SK-N-SH treated with all-trans-retinoic acid at 6 μM for 48 hours (cell line): ENCODE results near the gene UTF1.

Experiments used
- ISL1 ChIP-seq: fragments of 250-450 bp; sonication (Bioruptor Pico); IDR thresholded peaks from 2 replicates; pipeline ENCODE4 v2.1.2; 2022; ENCODE audit warnings: mild to moderate bottlenecking, moderate library complexity
- OSR1 ChIP-seq: fragments of 250-450 bp; sonication (Bioruptor Pico); IDR thresholded peaks from 2 replicates; pipeline ENCODE4 v1.8.0; 2022; ENCODE audit warnings: moderate library complexity, mild to moderate bottlenecking, inconsistent platforms
- ZFP3 ChIP-seq: fragments of 250-450 bp; sonication (Bioruptor Pico); IDR thresholded peaks from 2 replicates; pipeline ENCODE4 v1.5.0; 2020; ENCODE audit warnings: mild to moderate bottlenecking, moderate library complexity
- ZFP30 ChIP-seq: fragments of 450-650 bp; formaldehyde crosslinking; IDR thresholded peaks from 2 replicates; pipeline ENCODE4 v1.5.0; 2022; ENCODE audit warnings: mild to moderate bottlenecking, moderate library complexity
- ZNF565 ChIP-seq: fragments of 450-650 bp; formaldehyde crosslinking; conservative IDR thresholded peaks from 2 replicates; pipeline ENCODE4 v1.5.0; 2020; ENCODE audit warnings: low read depth, mild to moderate bottlenecking, moderate library complexity
- ZNF8 ChIP-seq: fragments of 450-650 bp; formaldehyde crosslinking; IDR thresholded peaks from 2 replicates; pipeline ENCODE4 v1.5.0; 2020; ENCODE audit warnings: mild to moderate bottlenecking, moderate library complexity
- TF ChIP-seq, protein P1 (sequence below): fragments of 250-450 bp; sonication (Bioruptor Pico); IDR thresholded peaks from 2 replicates; pipeline ENCODE4 v1.8.0; 2020; ENCODE audit warnings: mild to moderate bottlenecking, moderate library complexity, borderline replicate concordance

- TF ChIP-seq ZNF8 (CRISPR knock-in tag) (no peak), ISL1 (no peak), ZFP30 (CRISPR knock-in tag) (no peak), OSR1 (no peak), ZNF565 (CRISPR knock-in tag) (no peak), ZFP3 (no peak)
- TF ChIP-seq, protein P1, sequence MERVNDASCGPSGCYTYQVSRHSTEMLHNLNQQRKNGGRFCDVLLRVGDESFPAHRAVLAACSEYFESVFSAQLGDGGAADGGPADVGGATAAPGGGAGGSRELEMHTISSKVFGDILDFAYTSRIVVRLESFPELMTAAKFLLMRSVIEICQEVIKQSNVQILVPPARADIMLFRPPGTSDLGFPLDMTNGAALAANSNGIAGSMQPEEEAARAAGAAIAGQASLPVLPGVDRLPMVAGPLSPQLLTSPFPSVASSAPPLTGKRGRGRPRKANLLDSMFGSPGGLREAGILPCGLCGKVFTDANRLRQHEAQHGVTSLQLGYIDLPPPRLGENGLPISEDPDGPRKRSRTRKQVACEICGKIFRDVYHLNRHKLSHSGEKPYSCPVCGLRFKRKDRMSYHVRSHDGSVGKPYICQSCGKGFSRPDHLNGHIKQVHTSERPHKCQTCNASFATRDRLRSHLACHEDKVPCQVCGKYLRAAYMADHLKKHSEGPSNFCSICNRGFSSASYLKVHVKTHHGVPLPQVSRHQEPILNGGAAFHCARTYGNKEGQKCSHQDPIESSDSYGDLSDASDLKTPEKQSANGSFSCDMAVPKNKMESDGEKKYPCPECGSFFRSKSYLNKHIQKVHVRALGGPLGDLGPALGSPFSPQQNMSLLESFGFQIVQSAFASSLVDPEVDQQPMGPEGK (CRISPR knock-in tag) = no peak
Measured at GRCh38 chr10:133261726-133262325, 31.8 kb downstream of the UTF1 start.
